T-helper 2 cell treated with Interferon-gamma antibody and Interleukin-4, amounts not matched to agents 5 μg/mL and 100 μg/mL, for 36 hours (primary cell): ENCODE results near the gene NFAT5.
A peak's percentile ranks its signal among the peaks of the same experiment; 100 is the strongest.
"Not testable (repeated sequence)": the region's sequence is repeated elsewhere in the genome, so short reads cannot be mapped to it uniquely, and the experiment has no call there.

Experiments
- DNase-seq: peaks from one replicate; pipeline ENCODE4 v3.0.0; 2021; ENCODE audit warnings: low spot score
- H3K27ac Mint-ChIP-seq: one replicate; pipeline ENCODE4 v1.8.0; 2021; ENCODE audit warnings: mild to moderate bottlenecking, mixed read lengths
- H3K27me3 Mint-ChIP-seq: one replicate; pipeline ENCODE4 v1.8.0; 2021; ENCODE audit warnings: low read depth, mixed read lengths
- H3K36me3 Mint-ChIP-seq: one replicate; pipeline ENCODE4 v1.8.0; 2021; ENCODE audit warnings: low read depth, mixed read lengths
- H3K4me1 Mint-ChIP-seq: one replicate; pipeline ENCODE4 v1.8.0; 2021; ENCODE audit warnings: low read depth, mixed read lengths
- H3K4me3 Mint-ChIP-seq: one replicate; pipeline ENCODE4 v1.8.0; 2022; ENCODE audit warnings: mild to moderate bottlenecking, moderate library complexity, mixed read lengths
- H3K9me3 Mint-ChIP-seq: one replicate; pipeline ENCODE4 v1.8.0; 2021; ENCODE audit warnings: mixed read lengths

The NFAT5 gene

GRCh38 chr16:69563605-69564580, 1.9 kb upstream of the NFAT5 start:
- H3K9me3 Mint-ChIP-seq = no peaks in the 10 kb centered on the region
- H3K4me1 Mint-ChIP-seq = peaks cover 28% of the 10 kb centered on the region
- peaks cover 8% of the 10 kb centered on the region for H3K36me3 Mint-ChIP-seq
- H3K27ac Mint-ChIP-seq = peak overlapping the region; percentile 92
- no peaks in the 10 kb centered on the region for H3K27me3 Mint-ChIP-seq
- peak; percentile 87 for DNase-seq
- peak overlapping the region; percentile 93 for H3K4me3 Mint-ChIP-seq

GRCh38 chr16:69564845-69565670, 708 bp upstream of the NFAT5 start:
- Mint-ChIP-seq H3K9me3 (no peaks in the 10 kb centered on the region), H3K36me3 (peaks cover 10% of the 10 kb centered on the region), H3K4me3 (peak overlapping the region; percentile 93), H3K27ac (peak overlapping the region; percentile 92), H3K27me3 (no peaks in the 10 kb centered on the region), H3K4me1 (peaks cover 38% of the 10 kb centered on the region)
- DNase-seq = no peak

GRCh38 chr16:69566240-69566980, 644 bp downstream of the NFAT5 start:
- H3K4me1 Mint-ChIP-seq = peaks cover 40% of the 10 kb centered on the region
- H3K27me3 Mint-ChIP-seq = no peaks in the 10 kb centered on the region
- DNase-seq = peak; percentile 27
- no peaks in the 10 kb centered on the region for H3K9me3 Mint-ChIP-seq
- peaks cover 10% of the 10 kb centered on the region for H3K36me3 Mint-ChIP-seq
- H3K4me3 Mint-ChIP-seq = peak overlapping the region; percentile 98
- peak overlapping the region; percentile 90 for H3K27ac Mint-ChIP-seq

- Mint-ChIP-seq H3K4me1 (peaks cover 39% of the 10 kb centered on the region), H3K27ac (peak overlapping the region; percentile 90), H3K9me3 (no peaks in the 10 kb centered on the region), H3K4me3 (peak overlapping the region; percentile 98), H3K27me3 (no peaks in the 10 kb centered on the region), H3K36me3 (peaks cover 10% of the 10 kb centered on the region)
- DNase-seq = peak; percentile 30
Measured at GRCh38 chr16:69566981-69567680, 1.4 kb downstream of the NFAT5 start.

- Mint-ChIP-seq H3K36me3 (peaks cover 10% of the 10 kb centered on the region), H3K4me3 (peak overlapping the region; percentile 22), H3K9me3 (no peaks in the 10 kb centered on the region), H3K4me1 (peaks cover 34% of the 10 kb centered on the region), H3K27ac (no peak overlapping the region), H3K27me3 (no peaks in the 10 kb centered on the region)
- DNase-seq = no peak
Measured at GRCh38 chr16:69568676-69569075, 2.9 kb downstream of the NFAT5 start.

- DNase-seq, H3K4me1 Mint-ChIP-seq, H3K36me3 Mint-ChIP-seq, H3K27ac Mint-ChIP-seq, H3K4me3 Mint-ChIP-seq, H3K9me3 Mint-ChIP-seq, H3K27me3 Mint-ChIP-seq: not testable (repeated sequence)
Measured at GRCh38 chr16:69578771-69579170, 13.0 kb downstream of the NFAT5 start.

- Mint-ChIP-seq H3K4me3 (no peak overlapping the region), H3K27ac (no peak overlapping the region), H3K36me3 (peaks cover 9% of the 10 kb centered on the region), H3K4me1 (peaks cover 5% of the 10 kb centered on the region), H3K27me3 (no peaks in the 10 kb centered on the region), H3K9me3 (no peaks in the 10 kb centered on the region)
- DNase-seq = no peak
Measured at GRCh38 chr16:69579783-69580481, 14.2 kb downstream of the NFAT5 start.

- peaks cover 8% of the 10 kb centered on the region for H3K4me1 Mint-ChIP-seq
- H3K27ac Mint-ChIP-seq = no peak overlapping the region
Measured at GRCh38 chr16:69581297-69581696, 15.5 kb downstream of the NFAT5 start.

GRCh38 chr16:69584493-69584892, 18.7 kb downstream of the NFAT5 start:
- Mint-ChIP-seq H3K36me3 (peaks cover 18% of the 10 kb centered on the region), H3K4me1 (peaks cover 11% of the 10 kb centered on the region)
- not testable (repeated sequence) for H3K9me3 Mint-ChIP-seq, H3K27me3 Mint-ChIP-seq, DNase-seq, H3K27ac Mint-ChIP-seq, H3K4me3 Mint-ChIP-seq

More at GRCh38 chr16:69581297-69581696, 15.5 kb downstream of the NFAT5 start:
- DNase-seq = no peak
- Mint-ChIP-seq H3K4me3 (no peak overlapping the region), H3K9me3 (no peaks in the 10 kb centered on the region), H3K36me3 (peaks cover 13% of the 10 kb centered on the region), H3K27me3 (no peaks in the 10 kb centered on the region)

- no peak for DNase-seq
- H3K9me3 Mint-ChIP-seq = no peaks in the 10 kb centered on the region
- no peak overlapping the region for H3K4me3 Mint-ChIP-seq
- H3K27me3 Mint-ChIP-seq = no peaks in the 10 kb centered on the region
- peak overlapping the region; percentile 6 for H3K27ac Mint-ChIP-seq
- H3K4me1 Mint-ChIP-seq = peaks cover 18% of the 10 kb centered on the region
- peaks cover 9% of the 10 kb centered on the region for H3K36me3 Mint-ChIP-seq
Measured at GRCh38 chr16:69589434-69590269, 23.9 kb downstream of the NFAT5 start.

GRCh38 chr16:69590590-69590989, 24.8 kb downstream of the NFAT5 start:
- no peak overlapping the region for H3K4me3 Mint-ChIP-seq
- peaks cover 7% of the 10 kb centered on the region for H3K36me3 Mint-ChIP-seq
- peaks cover 21% of the 10 kb centered on the region for H3K4me1 Mint-ChIP-seq
- H3K27ac Mint-ChIP-seq = no peak overlapping the region
- DNase-seq = no peak
- H3K27me3 Mint-ChIP-seq = no peaks in the 10 kb centered on the region
- no peaks in the 10 kb centered on the region for H3K9me3 Mint-ChIP-seq

- H3K9me3 Mint-ChIP-seq = no peaks in the 10 kb centered on the region
- H3K27ac Mint-ChIP-seq = no peak overlapping the region
- H3K4me3 Mint-ChIP-seq = no peak overlapping the region
- H3K4me1 Mint-ChIP-seq = peaks cover 22% of the 10 kb centered on the region
- H3K27me3 Mint-ChIP-seq = no peaks in the 10 kb centered on the region
- H3K36me3 Mint-ChIP-seq = peaks cover 2% of the 10 kb centered on the region
- no peak for DNase-seq
Measured at GRCh38 chr16:69593751-69594255, 28.0 kb downstream of the NFAT5 start.
